Caki2 (cell line): Measurements from ENCODE around the gene SPIN1. TPM values are rescaled to one million over a fixed set of nuclear protein-coding genes. Genes with fewer than 3 reads are reported as not detected.

Source experiments
- DNase-seq: peaks from one replicate; pipeline ENCODE4 v3.0.0-alpha.2; 2015; ENCODE audit warnings: low read depth
- in situ Hi-C: cut with HindIII; loops from 2 replicates; pipeline ENCODE4 v1.10.0; 2016; ENCODE audit warnings: low sequenced_read_pairs, low pct_unique_long_range_greater_than_20kb, mixed read lengths
- total RNA-seq: library from RNA; depleted of rRNA; stranded (reverse); fragments of >200 nt; shearing (Covaris generic); gene quantifications from 2 replicates; pipeline ENCODE4 v1.2.3, GENCODE V29; 2014; ENCODE audit warnings: low replicate concordance; rRNA removed

The SPIN1 gene
- total RNA-seq, 1 experiment from 2014 or later, result 83.5 TPM

DNA sequence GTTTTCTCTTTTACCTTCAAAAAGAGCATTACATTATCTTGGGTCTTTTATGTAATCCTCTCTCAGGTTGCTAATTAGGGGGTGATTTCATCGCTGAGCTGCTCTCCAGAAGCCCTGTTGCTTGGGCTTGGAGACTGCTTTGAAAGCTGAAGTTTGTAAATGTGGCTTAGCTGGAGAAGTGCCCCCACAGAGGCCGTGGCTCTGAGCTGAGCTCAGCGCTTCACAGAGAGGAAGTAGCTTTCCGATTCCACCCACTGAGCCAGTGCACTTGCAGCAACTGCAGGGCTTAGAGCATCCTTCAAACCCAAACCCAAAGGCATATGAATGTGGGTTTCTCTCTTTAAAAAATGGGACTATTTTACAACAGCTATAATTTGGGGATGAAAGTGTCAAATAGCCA is 133.1 kb downstream of the SPIN1 start:
- DNase-seq, result no peak
- in situ Hi-C loops, result no loop called here

DNA sequence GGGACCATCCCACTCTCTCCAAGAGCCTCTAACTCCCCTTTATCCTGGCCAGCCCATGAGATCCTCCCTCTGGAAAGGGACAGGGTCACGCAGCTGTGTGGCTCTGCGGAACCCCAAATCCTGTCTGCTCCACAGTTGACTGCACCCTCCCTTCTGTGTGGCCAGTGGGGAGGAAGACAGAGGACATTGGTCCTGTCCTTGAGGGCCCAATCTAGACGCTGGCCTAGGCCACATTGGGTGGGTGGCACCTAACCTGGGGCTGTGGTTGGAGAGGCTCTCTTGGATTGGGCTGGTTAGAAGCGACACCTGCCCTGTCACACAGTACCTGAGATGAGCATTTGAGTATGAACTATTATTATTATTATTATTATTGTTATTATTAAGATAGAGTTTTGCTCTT is 134.1 kb downstream of the SPIN1 start:
- DNase-seq, result no peak
- in situ Hi-C loops, result no loop called here

DNA sequence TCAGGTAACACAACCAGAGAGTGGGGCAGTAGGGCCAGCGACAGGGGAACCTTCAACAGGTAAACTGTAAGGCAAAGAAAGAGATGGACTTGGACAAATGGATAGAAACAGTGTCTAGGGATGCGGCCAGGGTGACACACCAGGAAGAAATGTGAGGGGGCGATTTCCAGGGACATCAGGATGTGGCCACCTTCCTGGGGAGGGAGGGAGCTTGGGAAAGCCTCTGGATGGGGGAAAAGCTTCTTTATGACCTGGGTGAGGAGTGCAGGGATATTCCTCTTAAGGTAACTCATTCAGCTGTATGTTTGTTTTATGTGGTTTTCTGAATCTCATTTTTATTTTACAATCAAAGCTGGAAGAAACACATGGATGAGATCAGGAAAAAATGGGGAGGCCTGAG is 134.8 kb downstream of the SPIN1 start:
- in situ Hi-C loops, result no loop called here
- peak; percentile 54 for DNase-seq

DNA sequence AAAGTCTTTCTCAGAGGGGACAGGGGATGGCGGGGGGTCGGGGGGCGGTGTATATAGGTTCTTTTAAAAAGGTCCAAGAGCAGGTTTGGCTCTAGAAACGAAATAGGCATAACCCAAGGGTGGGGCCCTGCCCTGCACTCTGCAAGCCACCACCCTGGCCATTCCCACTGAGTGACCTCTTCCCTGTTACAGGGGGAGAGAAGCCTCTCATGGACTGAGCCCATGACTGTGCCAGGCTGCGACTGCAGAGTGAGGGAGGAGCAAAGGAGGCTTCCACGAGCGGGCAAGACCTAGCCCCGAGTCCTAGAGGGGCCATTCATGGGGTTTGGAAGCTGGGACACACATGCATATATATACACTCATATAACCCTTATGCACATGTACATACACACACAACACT is 136.7 kb downstream of the SPIN1 start:
- in situ Hi-C loops, result no loop called here
- DNase-seq, result no peak

DNA sequence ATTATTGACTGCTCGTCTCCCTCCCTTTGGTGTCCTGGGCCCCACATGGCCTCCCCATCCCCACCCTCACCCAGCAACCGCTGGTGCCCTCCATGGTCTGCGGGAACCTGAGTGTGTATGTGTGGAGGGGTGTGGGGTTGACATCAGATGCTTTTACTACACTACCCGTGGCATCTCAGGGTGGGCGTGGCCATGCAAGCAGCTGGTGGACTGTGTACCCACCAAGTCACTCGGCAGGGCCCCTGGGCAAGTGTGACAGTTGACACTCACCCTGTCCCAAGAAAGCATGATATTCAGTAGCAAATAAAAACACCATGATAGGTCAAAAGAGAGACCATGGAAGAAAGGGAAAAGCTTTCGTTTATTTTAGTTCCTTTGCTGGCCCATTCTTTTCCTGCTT is 139.4 kb downstream of the SPIN1 start:
- in situ Hi-C loops, result no loop called here
- DNase-seq, result no peak

Other genes with a start within 250 kb of the SPIN1 start
- not detected in 2 replicates for gene SPATA31C2, start 250.0 kb upstream of the SPIN1 start, total RNA-seq
- 6.9 and 7.8 TPM in 2 replicates for gene NXNL2, start 146.7 kb downstream of the SPIN1 start, total RNA-seq